Measurements from ENCODE around the gene KDELR1. TPM values are rescaled to one million over a fixed set of nuclear protein-coding genes. Genes with fewer than 3 reads are reported as not detected.

Gene KDELR1
- total and polyA plus RNA-seq, 9 of the 15 experiments (the other 6 are each of a cell fraction or from before 2014, with no cell fraction given): 6.1 to 165 (median 58.5) TPM

- no peak for TF ChIP-seq CEBPZ (IDR thresholded peaks at IDR 0.05; ENCODE audit: borderline replicate concordance, low read depth, low read length)
- no peak for TF ChIP-seq NEUROD1 (IDR thresholded peaks at IDR 0.05; ENCODE audit: borderline replicate concordance, low read depth, low read length, partially characterized antibody)
- peak; percentile 79; the same call in 1 of the 2 replicates for TF ChIP-seq ZBTB7A (IDR thresholded peaks at IDR 0.05; ENCODE audit: borderline replicate concordance, control insufficient read depth, low read depth, low read length)
- TF ChIP-seq FOXA3 (CRISPR knock-in tag; conservative IDR thresholded peaks at IDR 0.05 in 1 of 2, IDR thresholded peaks at IDR 0.05 in 1 of 2): no peak
- 0 out of 2 replicates have a peak, but pooled peaks have one; percentile 18 for TF ChIP-seq MTA3 (IDR thresholded peaks at IDR 0.05; ENCODE audit: borderline replicate concordance)
- 0 out of 2 replicates have a peak, but pooled peaks have one; percentile 43 for TF ChIP-seq RBFOX2 (IDR thresholded peaks at IDR 0.05; ENCODE audit: low read depth, low read length)
- 0 out of 2 replicates have a peak, but pooled peaks have one; percentile 59 for TF ChIP-seq HNRNPL (IDR thresholded peaks at IDR 0.05; ENCODE audit: low read depth, low read length)
- peak; percentile 67 for TF ChIP-seq HMGN3 (IDR thresholded peaks at IDR 0.05; ENCODE audit: borderline replicate concordance, extremely low read depth, insufficient read length, low read depth, low read length)
- no peak for TF ChIP-seq CREB1 (IDR thresholded peaks at IDR 0.05)
- TF ChIP-seq CREB1 (CRISPR knock-in tag; IDR thresholded peaks at IDR 0.05): no peak
- TF ChIP-seq THRAP3 (IDR thresholded peaks at IDR 0.05; ENCODE audit: borderline replicate concordance): no peak
- no peak for TF ChIP-seq SIRT6 (IDR thresholded peaks at IDR 0.05; ENCODE audit: low read depth, low read length)
- TF ChIP-seq GATAD2A (IDR thresholded peaks at IDR 0.05): peak; percentile 14; the same call in 1 of the 2 replicates
- no peak for TF ChIP-seq ATF1 (CRISPR knock-in tag; IDR thresholded peaks at IDR 0.05)
- 0 out of 2 replicates have a peak, but pooled peaks have one; percentile 12 for TF ChIP-seq ATF1 (tag; IDR thresholded peaks at IDR 0.05)
- no peak for TF ChIP-seq ZNF699 (CRISPR knock-in tag; IDR thresholded peaks at IDR 0.05; ENCODE audit: insufficient replicate concordance)
- TF ChIP-seq E4F1 (CRISPR knock-in tag; IDR thresholded peaks at IDR 0.05; ENCODE audit: borderline replicate concordance): no peak
- no peak for TF ChIP-seq SREBF2 (CRISPR knock-in tag; IDR thresholded peaks at IDR 0.05)
- TF ChIP-seq TFAP4 (CRISPR knock-in tag; IDR thresholded peaks at IDR 0.05; ENCODE audit: borderline replicate concordance): peak; percentile 25; the same call in 1 of the 2 replicates
Observed at GRCh38 chr19:48393559-48394330, 2.4 kb upstream of the KDELR1 start, which contains the start of gene GRIN2D (continued).

All from K562 (cell line).